T-cell (primary cell): ENCODE measurements around the gene OLFM3. TPM values are rescaled to one million over a fixed set of nuclear protein-coding genes. Genes with fewer than 3 reads are reported as not detected.
A peak's percentile ranks its signal among the peaks of the same experiment; 100 is the strongest.

Experiments used
- ATAC-seq, 4 experiments: fragments of 200-7000 bp in 3 of 4; fragments of 150-1000 bp in 1 of 4; cut with Tn5 transposase; replicated peaks in 1 of 4; 1 replicate in 3 of 4; 2 replicates in 1 of 4; pipeline ENCODE4 v1.10.0; 2021; ENCODE audit warnings: moderate library complexity in 3 of 4, mild to moderate bottlenecking in 2 of 4, moderate number of reproducible peaks in 1 of 4
- CTCF ChIA-PET, 2 donors: fragments of 300-600 bp; sonication (Branson Sonifier 250); formaldehyde crosslinking; loops; one replicate each; lab custom pipeline; 2022; ENCODE audit warnings: antibody characterized with exemption in 2 of 2; lab: Charles Lee
- POLR2A ChIA-PET, 2 donors: fragments of 300-600 bp; sonication (Branson Sonifier 250); formaldehyde crosslinking; loops; one replicate each; lab custom pipeline; 2022; ENCODE audit warnings: antibody characterized with exemption in 2 of 2; lab: Charles Lee
- DNase-seq, 35 experiments: peaks; one replicate each; pipeline versions ENCODE4 v3.0.0 to v3.0.0-alpha.2; 2013 to 2023
- H3K27ac ChIP-seq: one replicate; pipeline ENCODE4 v1.5.1; 2013; ENCODE audit warnings: low read length
- H3K27me3 ChIP-seq, 2 experiments: replicated peaks in 1 of 2; 1 replicate in 1 of 2; 2 replicates in 1 of 2; pipeline versions ENCODE4 v1.6.1 to v1.7.0; 2013; ENCODE audit warnings: low read length in 1 of 2, mixed read lengths in 1 of 2; ENCODE audit not compliant: control insufficient read depth in 2 of 2, insufficient read depth in 2 of 2; ENCODE audit errors: extremely low read depth in 1 of 2
- H3K36me3 ChIP-seq, 2 donors: 1 replicate in 1 of 2; 2 replicates in 1 of 2; pipeline versions ENCODE4 v1.6.1 to v1.7.0; 2013; ENCODE audit warnings: low read length in 1 of 2; ENCODE audit not compliant: control insufficient read depth in 2 of 2, insufficient read depth in 1 of 2; ENCODE audit errors: extremely low read depth in 1 of 2
- H3K4me1 ChIP-seq, 2 experiments: 1 replicate in 1 of 2; 2 replicates in 1 of 2; pipeline versions ENCODE4 v1.6.1 to v1.7.0; 2013; ENCODE audit warnings: low read length in 2 of 2, mixed read lengths in 1 of 2; ENCODE audit not compliant: insufficient read depth in 2 of 2, control insufficient read depth in 1 of 2; ENCODE audit errors: extremely low read depth in 1 of 2
- H3K4me3 ChIP-seq, 2 donors: 1 replicate in 1 of 2; 2 replicates in 1 of 2; pipeline versions ENCODE4 v1.5.1 to v1.7.0; 2013; ENCODE audit warnings: mild to moderate bottlenecking in 2 of 2, low read length in 1 of 2, moderate library complexity in 1 of 2; ENCODE audit not compliant: control insufficient read depth in 1 of 2; ENCODE audit errors: extremely low read depth in 1 of 2
- H3K9me3 ChIP-seq: 2 replicates; pipeline ENCODE4 v1.7.0; 2013
- H3K27ac Mint-ChIP-seq, 2 donors: one replicate each; pipeline ENCODE4 v1.8.0; 2020 to 2021; ENCODE audit warnings: mild to moderate bottlenecking in 2 of 2, mixed read lengths in 2 of 2
- H3K27me3 Mint-ChIP-seq, 2 donors: one replicate each; pipeline ENCODE4 v1.8.0; 2021 to 2022; ENCODE audit warnings: mixed read lengths in 2 of 2
- H3K36me3 Mint-ChIP-seq: one replicate; pipeline ENCODE4 v1.8.0; 2021; ENCODE audit warnings: mixed read lengths
- H3K4me1 Mint-ChIP-seq, 3 donors: one replicate each; pipeline ENCODE4 v1.8.0; 2020 to 2022; ENCODE audit warnings: mixed read lengths in 3 of 3, mild to moderate bottlenecking in 1 of 3
- H3K4me3 Mint-ChIP-seq, 3 donors: one replicate each; pipeline ENCODE4 v1.8.0; 2020 to 2022; ENCODE audit warnings: mild to moderate bottlenecking in 3 of 3, mixed read lengths in 3 of 3, moderate library complexity in 3 of 3
- H3K9me3 Mint-ChIP-seq, 3 donors: one replicate each; pipeline ENCODE4 v1.8.0; 2020 to 2022; ENCODE audit warnings: mixed read lengths in 3 of 3
- WGBS: methylation state at CpG from one replicate; pipeline ENCODE4 v1.1.5; 2013; ENCODE audit warnings: missing lambda C conversion rate; ENCODE audit not compliant: insufficient coverage; 5-methylcytosine and 5-hydroxymethylcytosine counted together
- total RNA-seq, 35 experiments: library from RNA in 6 of 35; stranded (reverse) in 6 of 35; fragments of 120-200 nt in 1 of 35; gene quantifications; one replicate each; pipeline versions ENCODE4 v1.2.1 to v1.2.4 and lab custom pipeline; 2013 to 2026

The OLFM3 gene
- not detected for total RNA-seq
- total RNA-seq (2013): not detected
- total RNA-seq (lab: John Stamatoyannopoulos, UW): 0 to 0.05 (median 0) reads per million in 29 experiments

DNA sequence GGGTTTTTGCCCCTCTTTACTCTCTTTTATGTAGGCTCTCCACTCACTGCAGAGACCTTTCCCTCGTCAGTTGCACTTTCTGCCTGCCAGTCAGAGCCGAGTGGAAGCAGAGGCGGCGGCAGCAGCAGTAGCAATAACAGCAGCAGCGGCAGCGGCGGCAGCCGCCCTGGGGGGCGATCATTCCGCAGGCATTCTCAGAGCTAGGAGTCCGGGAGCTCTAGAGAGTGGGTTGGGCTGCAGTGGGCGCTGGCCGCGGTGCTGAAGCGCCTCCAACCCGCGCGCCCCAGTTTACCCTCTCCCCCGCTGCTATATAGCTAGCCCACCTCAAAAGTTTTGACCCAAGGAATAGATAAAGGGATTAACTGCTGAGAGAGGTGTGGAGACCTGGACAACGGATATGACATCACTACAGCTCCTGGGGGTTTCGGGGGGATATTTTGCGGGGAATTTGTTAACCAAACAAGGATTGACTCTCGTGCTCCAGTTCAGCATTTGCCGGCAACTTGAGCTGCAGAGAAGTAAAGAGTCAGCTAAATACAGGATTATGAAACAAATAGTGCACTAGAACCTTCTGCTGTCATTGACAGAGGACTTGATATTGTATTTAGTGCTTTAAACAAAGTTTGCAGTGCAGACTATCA, at the start of gene OLFM3:
Gene OLFM3 (minus strand): TSS at position 102 of the 641 bp plus-strand sequence.
- H3K27ac ChIP-seq: no peak within 1 kb of the TSS
- ATAC-seq: peak in 1 of 4 experiments; percentile 37
- 14% methylated on average over 13 of the region's 24 CpGs for WGBS
- POLR2A ChIA-PET: no interaction called here
- no peaks in the 10 kb centered on the region for H3K36me3 ChIP-seq
- Mint-ChIP-seq H3K27ac (no peak within 1 kb of the TSS), H3K4me1 (no peaks in the 10 kb centered on the region), H3K9me3 (no peaks in the 10 kb centered on the region), H3K4me3 (no peak within 1 kb of the TSS), H3K36me3 (no peaks in the 10 kb centered on the region), H3K27me3 (peaks cover 15 to 17% of the 10 kb centered on the region in 2 donors)
- peaks cover 2 to 5% of the 10 kb centered on the region in 2 experiments for H3K27me3 ChIP-seq
- no peak within 1 kb of the TSS for H3K4me3 ChIP-seq
- no peak for DNase-seq
- CTCF ChIA-PET: no interaction called here
- H3K4me1 ChIP-seq: no peaks in the 10 kb centered on the region
- no peaks in the 10 kb centered on the region for H3K9me3 ChIP-seq

DNA sequence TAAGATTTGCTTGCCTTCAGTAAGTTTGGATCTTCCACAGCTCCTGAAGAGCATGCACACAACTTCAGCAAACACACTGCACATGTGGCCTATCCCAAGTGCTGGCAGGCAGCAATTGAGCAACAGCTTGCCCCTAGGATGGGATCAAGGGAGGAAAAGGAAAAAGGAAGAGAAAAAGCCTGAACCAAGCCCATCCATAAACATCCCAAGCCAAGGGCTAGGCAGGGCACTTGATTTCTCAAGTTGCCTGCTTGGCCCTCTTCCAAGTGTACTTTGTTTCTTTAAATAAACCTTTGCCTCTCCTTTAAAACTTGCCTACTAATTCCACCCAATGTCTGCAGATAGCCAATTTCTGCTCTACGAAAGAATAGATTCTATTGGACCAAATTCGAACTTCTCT, 49.0 kb upstream of the OLFM3 start:
- H3K9me3 Mint-ChIP-seq: no peaks in the 10 kb centered on the region
- no peaks in the 10 kb centered on the region for H3K27me3 Mint-ChIP-seq
- 100% methylated on average over 2 of the region's 2 CpGs for WGBS
- no peak overlapping the region for H3K4me3 Mint-ChIP-seq
- ATAC-seq: no peak
- Histone ChIP-seq H3K36me3 (no peaks in the 10 kb centered on the region), H3K9me3 (no peaks in the 10 kb centered on the region), H3K27me3 (no peaks in the 10 kb centered on the region), H3K4me1 (no peaks in the 10 kb centered on the region), H3K27ac (no peak overlapping the region), H3K4me3 (no peak overlapping the region)
- no peaks in the 10 kb centered on the region for H3K4me1 Mint-ChIP-seq
- no peaks in the 10 kb centered on the region for H3K36me3 Mint-ChIP-seq
- DNase-seq: no peak
- no peak overlapping the region for H3K27ac Mint-ChIP-seq
- POLR2A ChIA-PET: no interaction called here
- CTCF ChIA-PET: no interaction called here

DNA sequence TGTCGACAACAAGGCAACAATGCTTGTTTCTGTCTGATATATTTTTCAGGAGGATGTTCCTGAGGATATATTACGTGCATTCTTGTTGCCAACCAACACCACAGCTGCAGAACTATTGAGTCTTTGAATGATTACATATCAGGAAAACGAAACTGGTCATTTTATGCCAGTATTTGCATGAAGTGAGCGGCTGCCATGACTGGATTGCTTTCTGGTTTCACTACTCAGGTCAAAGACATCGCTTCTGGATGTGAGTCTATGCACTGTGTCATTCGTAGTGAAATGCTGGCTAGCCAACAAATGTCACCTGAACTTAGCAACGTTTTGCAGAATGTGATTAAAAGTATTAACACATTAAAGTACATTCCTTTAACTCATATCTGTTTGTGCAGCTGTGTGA, 35.8 kb upstream of the OLFM3 start:
- H3K27me3 ChIP-seq: no peaks in the 10 kb centered on the region
- H3K4me3 ChIP-seq: no peak overlapping the region
- Mint-ChIP-seq H3K9me3 (peaks cover 0 to 5% (median 0%) of the 10 kb centered on the region in 3 donors), H3K4me3 (no peak overlapping the region), H3K36me3 (no peaks in the 10 kb centered on the region), H3K4me1 (no peaks in the 10 kb centered on the region), H3K27ac (no peak overlapping the region), H3K27me3 (no peaks in the 10 kb centered on the region)
- no peak for DNase-seq
- no peaks in the 10 kb centered on the region for H3K4me1 ChIP-seq
- no peaks in the 10 kb centered on the region for H3K36me3 ChIP-seq
- H3K27ac ChIP-seq: no peak overlapping the region
- no peak for ATAC-seq
- WGBS: 49% methylated on average over 3 of the region's 7 CpGs
- CTCF ChIA-PET: no interaction called here
- POLR2A ChIA-PET: no interaction called here
- no peaks in the 10 kb centered on the region for H3K9me3 ChIP-seq

DNA sequence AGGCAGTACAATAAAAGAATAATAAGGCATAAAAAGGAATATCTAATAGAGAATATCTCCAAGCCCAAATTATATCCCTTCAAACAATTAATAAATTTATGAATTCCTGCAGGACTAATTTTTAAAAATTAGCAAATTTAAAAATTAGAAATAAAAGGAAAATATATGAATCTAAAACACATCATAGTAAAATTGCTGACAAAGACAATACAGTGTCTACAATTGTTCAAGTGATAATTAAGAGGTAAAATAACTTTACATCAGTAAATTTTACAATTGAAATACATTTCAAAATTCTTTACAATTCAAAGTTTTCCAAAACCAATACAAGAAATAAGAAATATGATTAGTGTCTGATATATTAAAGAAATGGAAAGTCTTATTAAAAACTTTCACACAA, 22.8 kb upstream of the OLFM3 start:
- CTCF ChIA-PET: no interaction called here
- H3K4me3 Mint-ChIP-seq: no peak overlapping the region
- Histone ChIP-seq H3K27me3 (no peaks in the 10 kb centered on the region), H3K4me3 (no peak overlapping the region), H3K27ac (no peak overlapping the region), H3K4me1 (no peaks in the 10 kb centered on the region), H3K36me3 (no peaks in the 10 kb centered on the region), H3K9me3 (no peaks in the 10 kb centered on the region)
- no peak for DNase-seq
- no peaks in the 10 kb centered on the region for H3K27me3 Mint-ChIP-seq
- H3K4me1 Mint-ChIP-seq: no peaks in the 10 kb centered on the region
- no peak for ATAC-seq
- H3K9me3 Mint-ChIP-seq: peaks cover 8 to 14% (median 10%) of the 10 kb centered on the region in 3 donors
- POLR2A ChIA-PET: no interaction called here
- H3K27ac Mint-ChIP-seq: no peak overlapping the region
- no peaks in the 10 kb centered on the region for H3K36me3 Mint-ChIP-seq

DNA sequence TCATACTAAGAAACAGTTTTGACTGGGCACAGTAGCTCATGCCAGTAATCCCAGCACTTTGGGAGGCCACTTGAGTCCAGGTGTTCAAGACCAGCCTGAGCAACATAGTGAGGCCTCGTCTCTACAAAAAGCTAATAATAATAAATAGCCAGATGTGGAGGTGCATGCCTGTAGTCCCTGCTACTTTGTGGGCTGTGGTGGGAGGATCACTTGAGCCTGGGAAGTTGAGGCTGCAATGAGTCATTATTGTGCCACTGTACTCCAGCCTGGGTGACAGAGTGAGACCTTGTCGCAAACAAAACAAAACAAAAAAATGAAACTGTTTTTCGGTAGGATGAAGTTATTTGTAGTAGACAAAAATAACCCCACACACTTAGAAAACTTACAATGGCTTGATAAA, 19.0 kb upstream of the OLFM3 start:
- Mint-ChIP-seq H3K36me3 (no peaks in the 10 kb centered on the region), H3K27ac (no peak overlapping the region), H3K9me3 (peaks cover 2 to 13% (median 4%) of the 10 kb centered on the region in 3 donors), H3K27me3 (no peaks in the 10 kb centered on the region), H3K4me1 (no peaks in the 10 kb centered on the region), H3K4me3 (no peak overlapping the region)
- Histone ChIP-seq H3K4me3 (no peak overlapping the region), H3K4me1 (no peaks in the 10 kb centered on the region), H3K36me3 (no peaks in the 10 kb centered on the region), H3K27me3 (no peaks in the 10 kb centered on the region), H3K9me3 (no peaks in the 10 kb centered on the region), H3K27ac (no peak overlapping the region)
- WGBS: no CpG with 5 or more reads among the region's 3 CpGs
- no peak for ATAC-seq
- ChIA-PET CTCF (no interaction called here), POLR2A (no interaction called here)
- no peak for DNase-seq

DNA sequence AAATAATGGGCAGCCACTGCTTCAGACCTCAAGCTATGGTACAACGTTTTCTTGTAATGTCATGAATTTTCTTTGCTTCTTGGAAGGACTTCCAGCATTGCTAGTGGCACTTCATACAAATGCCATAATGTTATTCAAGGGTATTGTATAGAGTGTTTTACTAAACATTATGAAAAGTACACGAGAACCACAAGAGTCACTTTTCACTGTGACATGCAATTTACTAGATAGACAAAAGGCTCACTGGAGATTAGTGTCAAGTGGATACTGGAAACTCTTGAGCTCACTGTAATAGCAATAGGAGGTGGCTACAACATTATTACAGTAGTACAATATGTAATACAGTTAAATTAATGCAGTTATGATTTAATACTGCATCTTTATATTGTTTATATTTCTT, 5.3 kb upstream of the OLFM3 start:
- WGBS: no CpG with 5 or more reads among the region's 2 CpGs
- ChIA-PET POLR2A (no interaction called here), CTCF (no interaction called here)
- no peaks in the 10 kb centered on the region for H3K36me3 Mint-ChIP-seq
- no peak overlapping the region for H3K27ac Mint-ChIP-seq
- H3K27ac ChIP-seq: no peak overlapping the region
- H3K4me3 Mint-ChIP-seq: no peak overlapping the region
- H3K36me3 ChIP-seq: no peaks in the 10 kb centered on the region
- no peaks in the 10 kb centered on the region for H3K4me1 ChIP-seq
- peaks cover 0 to under 1% of the 10 kb centered on the region in 2 experiments for H3K27me3 ChIP-seq
- DNase-seq (no peak), ATAC-seq (no peak)
- peaks cover 2 to 5% of the 10 kb centered on the region in 2 donors for H3K27me3 Mint-ChIP-seq
- peaks cover 0 to 11% (median 0%) of the 10 kb centered on the region in 3 donors for H3K9me3 Mint-ChIP-seq
- no peak overlapping the region for H3K4me3 ChIP-seq
- no peaks in the 10 kb centered on the region for H3K9me3 ChIP-seq
- no peaks in the 10 kb centered on the region for H3K4me1 Mint-ChIP-seq
